Lung microvascular endothelial cell (primary cell): Measurements from ENCODE around the gene CNFN. TPM values are rescaled to one million over a fixed set of nuclear protein-coding genes. Genes with fewer than 3 reads are reported as not detected.

ENCODE experiments used
- DNase-seq, 2 donors: peaks; one replicate each; pipeline versions ENCODE4 v3.0.0 to v3.0.0-alpha.2; 2010; ENCODE audit warnings: low read depth in 2 of 2
- total RNA-seq: library from RNA; depleted of rRNA; stranded (reverse); fragments of >200 nt; gene quantifications from 2 replicates; pipeline ENCODE4 v1.2.1, GENCODE V29; 2014

CNFN gene
- not detected in 2 replicates for total RNA-seq

GRCh38 chr19:42389899-42390298, at the start of gene CNFN:
Gene CNFN, minus strand, starts transcription at chr19:42390297. Its CDS starts 1,260 bp downstream, at chr19:42389037.
- DNase-seq, result no peak

GRCh38 chr19:42436006-42436405, 45.9 kb upstream of the CNFN start:
- DNase-seq, result no peak

- DNase-seq, result no peak
Observed at GRCh38 chr19:42435316-42435715, 45.2 kb upstream of the CNFN start.

GRCh38 chr19:42433503-42434260, 43.6 kb upstream of the CNFN start:
- DNase-seq, result peak; percentile 46 to 70

GRCh38 chr19:42431486-42431885, 41.4 kb upstream of the CNFN start:
- no peak for DNase-seq

GRCh38 chr19:42428676-42429075, 38.6 kb upstream of the CNFN start:
- DNase-seq, result no peak

- no peak for DNase-seq
Observed at GRCh38 chr19:42427313-42427712, 37.2 kb upstream of the CNFN start, which contains the start of gene LIPE. Gene LIPE, minus strand, starts transcription at chr19:42427388. Its CDS starts 239 bp downstream, at chr19:42427149.

GRCh38 chr19:42426643-42427042, 36.5 kb upstream of the CNFN start:
- no peak for DNase-seq

- DNase-seq, result no peak
Observed at GRCh38 chr19:42424712-42425131, 34.6 kb upstream of the CNFN start.

GRCh38 chr19:42424345-42424707, 34.2 kb upstream of the CNFN start:
- no peak for DNase-seq

- DNase-seq, result peak; percentile 95 to 96
Observed at GRCh38 chr19:42423462-42424344, 33.6 kb upstream of the CNFN start.

- peak; percentile 54 to 81 for DNase-seq
Observed at GRCh38 chr19:42422901-42423461, 32.9 kb upstream of the CNFN start.

- DNase-seq, result no peak
Observed at GRCh38 chr19:42422092-42422900, 32.2 kb upstream of the CNFN start.

GRCh38 chr19:42421591-42422031, 31.5 kb upstream of the CNFN start:
- DNase-seq, result peak in 1 of 2 donors; percentile 85

- DNase-seq, result no peak
Observed at GRCh38 chr19:42421101-42421500, 31.0 kb upstream of the CNFN start.

GRCh38 chr19:42420055-42420544, 30.0 kb upstream of the CNFN start:
- peak; percentile 65 to 71 for DNase-seq

GRCh38 chr19:42419309-42419708, 29.2 kb upstream of the CNFN start:
- no peak for DNase-seq

- DNase-seq, result no peak
Observed at GRCh38 chr19:42412661-42413076, 22.6 kb upstream of the CNFN start.

GRCh38 chr19:42412227-42412626, 22.1 kb upstream of the CNFN start:
- no peak for DNase-seq

- no peak for DNase-seq
Observed at GRCh38 chr19:42411581-42412178, 21.6 kb upstream of the CNFN start.

- DNase-seq, result no peak
Observed at GRCh38 chr19:42410371-42410770, 20.3 kb upstream of the CNFN start.
